Esophagus (tissue), 2 donors: ENCODE results near the gene OTOP3. TPM values are rescaled to one million over a fixed set of nuclear protein-coding genes. Genes with fewer than 3 reads are reported as not detected.
A peak's percentile ranks its signal among the peaks of the same experiment; 100 is the strongest.

Experiments used
- H3K27ac ChIP-seq, 2 donors: one replicate each; pipeline ENCODE4 v1.5.1; 2013; ENCODE audit warnings: low read depth in 2 of 2, mild to moderate bottlenecking in 2 of 2, inconsistent platforms in 1 of 2, low read length in 1 of 2, moderate library complexity in 1 of 2
- H3K27me3 ChIP-seq, 2 donors: one replicate each; pipeline ENCODE4 v1.6.1; 2013; ENCODE audit warnings: low read length in 2 of 2, control low read depth in 1 of 2, mild to moderate bottlenecking in 1 of 2; ENCODE audit not compliant: insufficient read depth in 2 of 2, control insufficient read depth in 1 of 2
- H3K36me3 ChIP-seq, 2 donors: one replicate each; pipeline ENCODE4 v1.6.1; 2013; ENCODE audit warnings: low read length in 1 of 2; ENCODE audit not compliant: control insufficient read depth in 2 of 2, insufficient read depth in 2 of 2
- H3K4me1 ChIP-seq, 2 donors: one replicate each; pipeline ENCODE4 v1.6.1; 2013; ENCODE audit warnings: low read length in 1 of 2; ENCODE audit not compliant: control insufficient read depth in 2 of 2, insufficient read depth in 2 of 2
- H3K4me3 ChIP-seq, 2 donors: one replicate each; pipeline ENCODE4 v1.5.1; 2013; ENCODE audit warnings: low read length in 2 of 2, mild to moderate bottlenecking in 2 of 2, low read depth in 1 of 2, moderate library complexity in 1 of 2
- H3K9me3 ChIP-seq, 2 donors: one replicate each; pipeline ENCODE4 v1.6.1; 2013; ENCODE audit warnings: mild to moderate bottlenecking in 2 of 2, low read depth in 1 of 2, low read length in 1 of 2, moderate library complexity in 1 of 2; ENCODE audit not compliant: control insufficient read depth in 2 of 2, insufficient read depth in 1 of 2
- WGBS, 2 donors: extraction: QIAGEN DNeasy Blood & Tissue Kit; methylation state at CpG; one replicate each; pipeline ENCODE4 v1.1.7; 2013; 5-methylcytosine and 5-hydroxymethylcytosine counted together
- polyA plus RNA-seq, 2 donors: library from polyadenylated mRNA; stranded (reverse); fragments of 200-250 nt; gene quantifications; one replicate each; pipeline ENCODE4 v1.2.3, GENCODE V29; 2013
- donor health status: healthy with polysubstance abuse.
- donor health status: Bipolar disorder and iron deficiency.

OTOP3 gene
- polyA plus RNA-seq, 2 donors = 11.2 to 16.1 TPM

DNA sequence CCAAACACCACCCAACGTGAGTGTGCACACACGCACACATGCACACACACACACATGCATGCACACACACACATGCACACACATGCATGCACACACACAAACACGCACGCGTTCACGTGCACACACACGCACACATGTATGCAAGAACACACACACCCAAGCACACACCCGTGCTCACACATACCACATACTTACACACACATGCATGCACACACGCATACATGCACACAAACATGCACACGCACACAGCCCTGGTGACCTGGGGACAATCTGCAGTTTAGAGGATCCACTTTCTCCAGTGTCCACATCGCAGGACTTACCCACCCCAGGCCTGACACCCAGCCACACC, 18.9 kb upstream of the OTOP3 start:
- H3K9me3 ChIP-seq = peaks cover 0 to 5% of the 10 kb centered on the region in 2 donors
- H3K27ac ChIP-seq = no peak overlapping the region
- no peaks in the 10 kb centered on the region for H3K27me3 ChIP-seq
- WGBS, 2 donors = 92% methylated on average over 11 of the region's 11 CpGs
- H3K4me1 ChIP-seq = peaks cover 0 to 13% of the 10 kb centered on the region in 2 donors
- H3K4me3 ChIP-seq = no peak overlapping the region
- peaks cover 0 to 11% of the 10 kb centered on the region in 2 donors for H3K36me3 ChIP-seq

DNA sequence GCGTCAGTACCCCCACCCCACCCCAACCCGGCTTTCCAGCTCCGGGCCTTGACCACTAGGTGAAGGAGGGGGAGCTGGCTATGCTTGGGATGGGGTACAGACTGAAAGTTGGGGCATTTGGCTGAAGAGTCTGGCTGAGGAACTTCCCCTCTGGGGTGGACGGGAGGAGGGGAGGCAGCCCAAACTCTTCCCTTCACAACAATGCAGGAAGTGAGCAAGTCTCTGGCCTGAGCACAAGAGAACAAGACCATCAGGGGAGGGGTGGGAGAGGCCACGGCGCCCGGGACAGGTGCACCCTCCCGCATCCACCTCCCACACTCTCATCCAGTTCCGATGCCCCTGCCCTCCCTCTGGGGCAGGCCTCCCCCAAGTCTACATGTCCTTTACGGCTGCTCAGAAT, 18.3 kb upstream of the OTOP3 start:
- Histone ChIP-seq H3K4me1 (peaks cover 0 to 14% of the 10 kb centered on the region in 2 donors), H3K4me3 (no peak overlapping the region), H3K9me3 (peaks cover 0 to 5% of the 10 kb centered on the region in 2 donors), H3K27ac (no peak overlapping the region), H3K36me3 (peaks cover 0 to 11% of the 10 kb centered on the region in 2 donors), H3K27me3 (no peaks in the 10 kb centered on the region)
- 60 to 66% methylated on average over 10 of the region's 10 CpGs for WGBS, 2 donors

DNA sequence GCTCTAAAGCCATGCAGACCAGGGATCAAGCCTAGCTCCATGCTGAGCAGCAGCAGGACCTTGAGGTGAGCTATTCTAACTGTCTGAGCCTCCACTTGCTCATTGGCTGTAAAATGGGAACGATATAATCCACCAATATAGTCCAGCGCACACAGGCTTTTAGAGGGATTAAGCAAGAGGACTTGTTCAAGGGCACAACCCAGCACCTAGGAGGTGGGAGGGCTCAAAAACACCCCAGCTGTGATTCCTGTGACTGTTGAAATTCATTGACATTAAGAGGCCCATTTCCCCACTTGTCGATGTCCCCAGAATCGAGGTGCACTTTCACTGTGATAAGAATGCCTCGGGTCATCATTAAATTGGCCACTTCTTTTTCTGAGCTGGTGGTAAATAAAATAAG, 16.8 kb upstream of the OTOP3 start:
- H3K4me1 ChIP-seq = peaks cover 0 to 17% of the 10 kb centered on the region in 2 donors
- 85 to 88% methylated on average over 5 of the region's 5 CpGs for WGBS, 2 donors
- no peaks in the 10 kb centered on the region for H3K27me3 ChIP-seq

GRCh38 chr17:74919440-74920305, 16.0 kb upstream of the OTOP3 start:
- no peak overlapping the region for H3K4me3 ChIP-seq
- H3K27me3 ChIP-seq = peaks cover 0 to 2% of the 10 kb centered on the region in 2 donors
- H3K4me1 ChIP-seq = peaks cover 0 to 19% of the 10 kb centered on the region in 2 donors
- H3K27ac ChIP-seq = no peak overlapping the region
- H3K36me3 ChIP-seq = peaks cover 0 to 11% of the 10 kb centered on the region in 2 donors
- H3K9me3 ChIP-seq = peaks cover 0 to 5% of the 10 kb centered on the region in 2 donors
- 72 to 82% methylated on average over 65 to 67 of the region's 67 CpGs for WGBS, 2 donors

More for the DNA sequence above, 16.8 kb upstream of the OTOP3 start:
- H3K36me3 ChIP-seq = peaks cover 0 to 11% of the 10 kb centered on the region in 2 donors
- H3K4me3 ChIP-seq = no peak overlapping the region
- peaks cover 0 to 5% of the 10 kb centered on the region in 2 donors for H3K9me3 ChIP-seq
- no peak overlapping the region for H3K27ac ChIP-seq

DNA sequence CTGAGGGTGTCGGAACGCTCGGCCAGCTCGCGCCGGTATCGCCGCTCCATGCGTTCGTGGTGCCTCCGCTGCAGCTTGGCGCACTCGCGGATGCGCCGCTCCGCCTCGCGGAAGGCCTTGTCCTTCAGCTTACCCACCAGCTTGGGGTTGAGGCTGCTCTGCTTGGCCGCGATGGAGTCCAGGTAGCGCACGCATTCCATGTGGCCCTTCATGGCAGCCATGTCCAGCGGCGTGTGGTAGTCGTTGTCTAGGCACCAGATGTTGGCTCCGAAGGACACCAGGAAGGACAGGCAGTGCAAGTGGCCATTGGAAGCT, 15.4 kb upstream of the OTOP3 start:
- Histone ChIP-seq H3K4me3 (no peak overlapping the region), H3K36me3 (peaks cover 0 to 11% of the 10 kb centered on the region in 2 donors), H3K27ac (no peak overlapping the region), H3K27me3 (peaks cover 0 to 2% of the 10 kb centered on the region in 2 donors), H3K4me1 (peaks cover 0 to 21% of the 10 kb centered on the region in 2 donors), H3K9me3 (peaks cover 0 to 5% of the 10 kb centered on the region in 2 donors)
- WGBS, 2 donors = 79 to 86% methylated on average over 27 of the region's 27 CpGs

DNA sequence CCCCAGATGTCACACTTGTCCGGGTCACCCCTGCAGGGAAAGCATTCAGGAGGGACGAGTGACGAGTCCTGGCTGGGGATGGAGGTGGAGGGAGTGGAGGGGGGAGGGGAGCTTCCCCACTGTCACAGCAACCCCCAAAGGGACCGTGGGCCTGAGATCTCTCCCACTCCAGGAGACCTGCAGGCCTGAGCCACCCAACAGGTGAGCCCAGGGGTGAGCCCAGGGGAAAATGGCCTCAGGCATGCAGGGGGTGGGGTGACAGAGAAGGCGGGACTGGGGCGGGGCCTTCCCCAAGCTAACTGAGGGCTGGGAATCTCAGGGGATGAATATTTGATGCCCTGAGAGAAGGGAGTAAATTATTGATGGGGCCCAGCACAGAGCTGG, 15.1 kb upstream of the OTOP3 start:
- H3K4me3 ChIP-seq = no peak overlapping the region
- peaks cover 0 to 2% of the 10 kb centered on the region in 2 donors for H3K27me3 ChIP-seq
- H3K4me1 ChIP-seq = peaks cover 0 to 21% of the 10 kb centered on the region in 2 donors
- peaks cover 0 to 11% of the 10 kb centered on the region in 2 donors for H3K36me3 ChIP-seq
- peaks cover 0 to 5% of the 10 kb centered on the region in 2 donors for H3K9me3 ChIP-seq
- H3K27ac ChIP-seq = no peak overlapping the region
- 36 to 46% methylated on average over 6 of the region's 6 CpGs for WGBS, 2 donors

GRCh38 chr17:74921026-74921681, 14.5 kb upstream of the OTOP3 start:
- Histone ChIP-seq H3K4me1 (peaks cover 0 to 21% of the 10 kb centered on the region in 2 donors), H3K27ac (no peak overlapping the region), H3K36me3 (peaks cover 0 to 11% of the 10 kb centered on the region in 2 donors), H3K27me3 (peaks cover 0 to 2% of the 10 kb centered on the region in 2 donors), H3K9me3 (peaks cover 0 to 5% of the 10 kb centered on the region in 2 donors), H3K4me3 (no peak overlapping the region)
- 36 to 45% methylated on average over 18 to 19 of the region's 19 CpGs for WGBS, 2 donors

DNA sequence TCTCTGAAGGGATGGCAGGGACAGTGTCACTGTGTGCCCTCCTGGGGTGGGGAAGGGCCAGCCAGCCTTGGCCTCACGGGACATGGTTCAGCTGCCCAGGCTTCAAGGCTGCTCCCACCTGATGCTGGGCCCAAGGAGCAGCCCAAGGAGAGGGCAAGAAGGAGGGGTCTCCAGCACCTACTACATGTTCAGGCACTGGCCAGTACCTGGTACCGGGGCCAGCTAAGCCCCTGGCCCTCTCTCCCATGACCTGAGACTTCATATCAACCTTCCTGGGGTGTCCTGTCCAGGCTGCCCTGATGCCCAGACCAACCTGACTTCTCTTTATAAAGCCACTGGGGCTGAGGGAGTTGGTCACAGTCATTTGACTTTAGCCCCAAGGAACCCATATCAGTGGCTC, 13.9 kb upstream of the OTOP3 start:
- Histone ChIP-seq H3K9me3 (peaks cover 0 to 5% of the 10 kb centered on the region in 2 donors), H3K27me3 (peaks cover 0 to 2% of the 10 kb centered on the region in 2 donors), H3K4me3 (no peak overlapping the region), H3K36me3 (peaks cover 0 to 7% of the 10 kb centered on the region in 2 donors), H3K4me1 (peaks cover 0 to 21% of the 10 kb centered on the region in 2 donors), H3K27ac (no peak overlapping the region)
- 95% methylated on average over 2 of the region's 2 CpGs for WGBS, 2 donors

- Histone ChIP-seq H3K27ac (no peak overlapping the region), H3K27me3 (peaks cover 0 to 2% of the 10 kb centered on the region in 2 donors), H3K4me1 (peaks cover 0 to 20% of the 10 kb centered on the region in 2 donors), H3K4me3 (peak overlapping the region in 1 of 2 donors; percentile 47), H3K36me3 (peaks cover 0 to 3% of the 10 kb centered on the region in 2 donors), H3K9me3 (peaks cover 0 to 5% of the 10 kb centered on the region in 2 donors)
- 33 to 37% methylated on average over 6 of the region's 6 CpGs for WGBS, 2 donors
Observed at GRCh38 chr17:74922172-74922571, 13.5 kb upstream of the OTOP3 start.
